Hematopoietic multipotent progenitor cell (in vitro differentiated cells): ENCODE data around the gene PLA2G4D. TPM values are rescaled to one million over a fixed set of nuclear protein-coding genes. Genes with fewer than 3 reads are reported as not detected.
A peak's percentile ranks its signal among the peaks of the same experiment; 100 is the strongest.

Experiments
- DNase-seq, 3 donors: peaks; one replicate each; pipeline ENCODE4 v3.0.0-alpha.2; 2011 to 2015; ENCODE audit warnings: low read depth in 2 of 3, low spot score in 2 of 3
- total RNA-seq: library from RNA; depleted of rRNA; stranded (reverse); fragments of >200 nt; gene quantifications from one replicate; pipeline ENCODE4 v1.2.3, GENCODE V29; 2012

Gene PLA2G4D
- total RNA-seq, 1 donor, result not detected

- DNase-seq, result no peak
These were observed 36.3 kb downstream of the PLA2G4D start for GRCh38 chr15:42057799-42058646.

- peak; percentile 19 to 72 (median 67) for DNase-seq
These were observed 37.2 kb downstream of the PLA2G4D start for GRCh38 chr15:42056934-42057798.

DNA sequence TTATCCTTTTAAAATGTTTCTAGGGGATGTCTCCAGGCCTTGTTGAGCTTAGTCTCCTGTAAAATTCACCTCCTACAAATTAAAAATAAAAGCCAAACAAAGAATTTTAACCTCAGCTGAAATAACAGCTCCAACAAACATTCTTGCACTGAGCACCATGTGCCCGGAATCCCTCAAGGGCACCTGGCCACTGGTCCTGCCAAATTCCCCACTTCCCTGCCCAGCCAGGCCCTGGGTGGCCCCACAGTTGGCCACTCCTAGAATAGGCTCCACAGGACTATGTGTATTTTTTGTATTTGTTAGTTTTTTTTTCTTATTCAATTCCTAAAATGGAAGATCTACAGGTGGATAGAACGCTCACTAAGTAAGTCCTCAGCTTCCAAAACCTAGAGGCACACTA is 40.4 kb downstream of the PLA2G4D start:
- DNase-seq, result no peak

DNA sequence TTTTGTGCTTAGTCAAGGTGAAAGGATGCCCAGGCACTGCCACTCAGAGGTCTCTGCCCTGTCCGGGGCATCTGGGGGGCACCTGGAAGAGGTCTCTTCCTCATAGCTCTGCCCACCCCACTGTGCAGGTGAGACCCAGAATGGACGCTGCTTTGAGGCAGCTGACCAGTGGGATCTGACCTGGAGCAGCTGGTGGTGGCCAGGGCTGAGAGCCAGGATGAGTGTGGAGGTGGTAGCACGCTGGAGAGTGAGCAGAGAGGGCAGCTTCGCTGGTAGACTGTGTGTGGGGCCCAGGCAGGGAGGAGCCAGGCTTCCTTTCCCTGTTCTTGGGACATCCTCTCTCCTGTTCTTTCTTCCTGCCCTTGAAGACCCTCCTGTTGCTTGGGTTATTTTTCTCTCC is 41.4 kb downstream of the PLA2G4D start:
- DNase-seq, result no peak

DNA sequence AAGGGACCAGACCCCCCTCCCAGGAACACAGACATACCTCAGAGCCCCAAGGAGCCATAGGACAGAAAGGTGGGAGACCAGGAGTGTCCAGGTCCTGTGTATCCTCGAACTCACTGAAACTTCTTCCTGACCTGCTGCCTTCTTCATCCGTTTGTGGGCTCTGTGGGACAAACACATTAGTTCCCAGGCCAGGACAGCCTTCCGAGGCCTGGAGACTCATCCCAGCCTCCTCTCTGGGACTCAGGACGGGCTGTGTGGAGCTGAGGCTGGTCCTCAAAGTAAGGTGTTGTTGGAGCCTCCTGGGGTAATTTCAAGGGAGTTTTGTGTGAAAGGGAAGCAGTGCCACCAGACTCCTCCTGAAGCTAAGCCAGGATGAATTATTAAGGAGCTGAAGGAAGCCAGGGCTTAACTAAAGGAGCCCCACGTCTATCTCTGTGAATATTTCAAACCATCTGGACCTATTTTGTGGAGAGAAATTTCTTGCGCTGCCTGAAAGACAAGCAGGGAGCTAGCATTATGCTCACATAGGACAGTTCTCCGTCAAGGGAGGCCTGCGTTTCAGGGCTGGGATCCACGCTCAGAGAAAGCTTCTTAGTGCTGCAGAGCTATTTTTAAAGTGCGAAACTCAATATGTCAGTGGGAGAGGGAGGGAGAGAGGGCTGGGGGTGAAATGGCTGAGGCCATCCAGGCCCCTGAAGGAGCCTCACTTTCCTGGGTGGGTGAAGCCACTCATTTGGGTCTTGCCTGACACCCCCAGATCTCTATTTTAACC is 43.7 kb downstream of the PLA2G4D start:
- no peak for DNase-seq

DNA sequence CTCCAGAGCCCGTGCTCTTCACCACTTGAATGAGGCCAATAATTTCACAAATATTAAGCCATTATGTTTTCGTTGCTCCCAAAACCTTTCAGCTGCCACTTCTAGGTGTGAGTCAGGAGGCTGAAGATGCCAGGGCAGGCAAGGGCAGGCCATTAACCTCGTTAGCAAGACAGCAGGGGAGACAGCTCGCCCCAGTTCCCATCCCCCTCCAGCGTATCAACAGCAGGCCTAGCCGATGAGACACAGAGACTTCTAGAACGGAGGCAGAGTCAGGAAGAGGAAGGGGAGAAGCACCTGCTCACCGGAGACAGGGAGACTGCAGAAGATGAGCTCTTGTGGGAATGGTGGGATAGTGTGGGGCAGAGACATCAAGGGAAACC is 45.6 kb downstream of the PLA2G4D start:
- no peak for DNase-seq

DNA sequence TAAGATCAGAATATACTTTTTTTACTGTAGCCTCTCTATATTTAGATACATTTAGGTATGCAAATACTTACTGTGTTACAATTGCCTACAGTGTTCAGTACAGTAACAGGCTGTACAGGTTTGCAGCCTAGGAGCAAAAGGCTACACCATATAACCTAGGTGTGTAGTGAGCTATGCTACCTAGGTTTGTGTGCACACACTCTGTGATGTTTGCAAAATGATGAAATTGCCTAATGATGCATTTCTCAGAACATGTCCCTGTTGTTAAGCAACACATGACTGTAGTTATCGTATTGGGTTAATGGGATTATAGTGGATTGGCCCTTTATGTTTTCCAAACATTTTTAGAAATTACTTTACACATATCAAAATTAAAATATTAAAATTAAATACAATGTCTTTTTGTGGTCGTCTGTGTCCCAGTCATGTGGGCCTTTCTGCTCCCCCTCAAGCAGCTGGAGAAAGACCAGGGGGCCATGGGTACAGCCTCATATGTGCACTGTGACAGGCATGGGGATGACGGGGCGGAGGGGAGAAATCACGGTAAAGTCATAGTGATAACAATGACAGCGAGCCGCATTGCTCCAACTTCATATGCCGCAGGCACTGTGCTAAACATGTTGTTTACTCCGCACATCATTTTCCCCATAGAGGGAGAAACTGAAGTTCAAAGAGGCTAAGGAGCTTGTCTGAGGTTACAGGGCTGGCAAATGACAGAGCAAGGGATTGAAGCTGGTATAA is 46.1 kb downstream of the PLA2G4D start:
- DNase-seq, result no peak

- DNase-seq, result no peak
These were observed 47.8 kb downstream of the PLA2G4D start for GRCh38 chr15:42046597-42046996.

DNA sequence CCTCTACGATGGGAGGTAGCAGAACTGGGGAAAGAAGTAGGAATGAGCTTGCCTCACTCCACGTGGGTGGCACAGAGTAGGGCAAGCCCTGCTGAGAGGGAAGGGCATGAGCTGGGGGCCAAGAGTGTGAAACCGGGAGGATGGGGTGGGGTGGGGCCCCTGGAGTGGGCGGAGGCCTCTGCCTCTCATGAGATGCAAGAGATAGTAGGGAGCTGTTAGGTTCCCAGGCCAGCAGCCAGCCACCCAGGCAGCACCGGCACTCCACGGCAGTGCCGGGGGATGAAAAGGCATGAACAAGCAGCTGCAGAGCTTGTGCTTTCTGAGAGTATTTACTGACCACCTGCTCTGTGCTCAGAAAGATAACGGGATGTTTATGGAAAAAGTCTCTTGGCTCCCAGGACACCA is 49.1 kb downstream of the PLA2G4D start:
- no peak for DNase-seq

- no peak for DNase-seq
These were observed 51.6 kb downstream of the PLA2G4D start for GRCh38 chr15:42042602-42043400.

DNA sequence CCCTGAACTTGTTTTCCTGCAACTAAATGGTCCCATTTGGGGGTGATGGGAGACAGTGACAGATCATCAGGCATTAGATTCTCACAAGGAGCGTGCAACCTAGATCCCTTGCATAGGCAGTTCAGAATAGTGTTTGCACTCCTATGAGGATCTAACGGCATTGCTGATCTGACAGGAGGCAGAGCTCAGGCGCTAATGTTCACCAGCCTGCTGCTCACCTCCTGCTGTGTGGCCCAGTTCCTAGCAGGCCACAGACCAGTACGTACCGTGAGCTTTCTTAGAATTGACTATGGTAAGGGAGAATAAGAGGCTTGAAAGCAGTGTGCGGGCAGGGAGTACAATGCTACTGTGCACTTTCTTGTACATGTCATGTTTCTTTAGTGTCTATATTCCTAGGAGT is 56.0 kb downstream of the PLA2G4D start:
- no peak for DNase-seq

DNA sequence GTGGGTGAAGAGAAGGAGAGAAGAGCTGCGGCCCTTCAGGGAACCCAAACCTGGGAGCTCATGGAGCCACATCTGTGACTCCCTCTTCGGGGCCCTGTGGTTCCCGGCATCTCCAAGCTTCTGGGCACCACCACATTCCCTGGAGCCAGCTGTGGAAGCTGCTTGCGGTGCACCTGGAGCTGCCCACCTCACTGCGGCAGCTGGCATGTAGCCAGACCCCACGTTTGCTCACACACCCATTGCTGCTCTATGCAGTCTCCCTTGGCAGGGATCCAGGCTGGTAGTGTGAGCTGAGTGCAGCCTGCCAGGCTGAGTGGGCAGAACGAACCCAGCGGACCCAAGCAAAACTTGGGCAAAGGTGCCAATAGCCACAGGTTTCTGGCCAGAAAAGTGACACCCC is 56.7 kb downstream of the PLA2G4D start:
- DNase-seq, result no peak

DNA sequence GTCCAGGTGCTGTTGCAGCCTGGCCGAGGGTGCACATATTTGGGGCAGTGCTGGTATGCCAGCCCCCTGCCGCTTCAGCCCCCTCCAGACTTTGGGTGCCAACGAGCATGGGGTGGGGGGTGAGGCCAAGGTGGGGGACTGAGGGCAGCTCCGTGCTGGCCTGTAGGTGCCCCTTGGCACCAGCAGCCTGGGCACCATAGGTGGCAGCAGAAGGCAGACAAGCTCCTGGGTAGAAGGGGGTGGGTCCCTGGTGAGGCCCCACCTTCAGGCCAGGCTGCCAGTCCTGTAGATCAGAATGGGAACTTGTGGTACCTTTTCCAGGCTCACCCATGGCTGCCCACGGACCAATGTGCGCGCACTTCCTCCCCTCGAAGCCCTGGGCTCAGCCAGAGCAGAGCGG is 57.4 kb downstream of the PLA2G4D start:
- no peak for DNase-seq

DNA sequence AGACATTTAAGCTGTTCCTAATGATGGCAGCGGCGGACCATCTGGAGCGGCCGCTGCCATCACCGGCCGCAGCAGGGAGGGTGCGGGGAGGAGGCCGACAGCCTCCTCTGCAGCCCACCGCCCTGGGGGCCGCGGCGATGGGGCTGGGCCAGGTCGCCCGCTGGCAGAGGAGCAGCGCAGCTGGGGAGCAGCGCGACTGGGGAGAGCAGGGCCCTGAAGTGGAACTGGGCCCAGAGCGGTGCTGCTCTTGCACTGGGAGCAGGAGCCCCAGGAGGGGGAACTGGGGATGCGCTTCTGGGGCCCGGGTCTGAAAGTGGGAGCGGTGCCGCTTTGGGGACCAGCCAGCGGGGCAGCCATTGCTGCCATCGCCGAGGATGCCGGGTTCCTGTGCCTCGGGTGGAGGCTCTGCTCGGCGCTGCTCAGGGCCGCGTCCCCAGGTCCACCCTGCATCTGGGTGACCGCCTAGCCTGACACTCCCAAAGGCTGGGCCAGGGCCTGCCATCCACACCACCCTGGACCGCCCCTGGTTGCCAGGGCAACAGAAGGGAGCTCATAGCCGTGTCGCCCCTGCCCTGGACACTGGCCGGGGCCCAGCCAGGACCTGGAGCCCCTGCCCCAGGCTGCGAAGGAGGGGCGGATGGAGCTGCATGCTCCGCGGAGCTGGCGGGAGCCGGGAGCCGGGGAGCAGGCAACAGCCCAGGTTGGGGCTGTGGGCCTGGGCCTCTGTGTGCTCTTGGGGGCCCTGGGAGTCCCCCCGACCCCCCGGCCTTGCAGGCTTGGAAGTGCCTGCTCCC is 58.1 kb downstream of the PLA2G4D start:
- no peak for DNase-seq

- DNase-seq, result no peak
These were observed 59.0 kb downstream of the PLA2G4D start for GRCh38 chr15:42035435-42035761.

GRCh38 chr15:42034628-42035434 is 59.5 kb downstream of the PLA2G4D start:
- no peak for DNase-seq

DNA sequence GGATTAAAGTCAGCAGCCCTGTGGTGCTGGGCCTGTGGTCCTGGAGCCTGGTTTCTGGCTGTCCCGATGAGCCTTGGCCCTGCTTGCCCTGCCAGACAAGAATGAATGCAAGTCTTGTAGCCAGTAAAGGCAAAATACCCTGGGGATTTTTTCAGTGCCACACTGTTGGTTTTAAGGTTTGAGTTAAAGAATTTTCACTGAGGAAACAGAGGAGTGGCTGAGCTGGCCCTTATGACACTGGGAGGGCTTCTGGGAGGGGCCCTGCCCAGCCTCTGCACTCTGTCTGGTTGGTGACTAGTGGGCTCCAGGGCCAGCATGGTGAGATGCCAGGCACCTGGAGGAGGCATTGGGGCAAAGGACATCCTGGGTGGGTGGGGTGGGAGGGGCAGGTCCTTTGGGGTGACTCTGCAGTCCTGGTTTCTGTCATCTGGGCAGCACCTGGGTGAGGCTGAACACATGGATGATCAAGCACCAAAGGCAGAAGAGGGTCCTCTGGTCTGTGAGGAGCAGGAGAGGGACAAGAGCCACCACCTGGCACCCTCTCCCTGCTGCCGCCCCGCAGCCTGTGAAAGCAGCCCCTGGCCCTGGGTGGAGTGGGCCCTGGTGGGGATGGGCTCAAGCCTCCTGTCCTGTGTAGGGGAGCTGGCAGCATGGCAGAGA is 61.0 kb downstream of the PLA2G4D start:
- no peak for DNase-seq
